SK-N-SH (cell line): ENCODE results near the gene DCP1B. TPM values are rescaled to one million over a fixed set of nuclear protein-coding genes. Genes with fewer than 3 reads are reported as not detected.

Experiments used
- CTCF ChIA-PET: fragments of 300-600, 350-600 bp; formaldehyde crosslinking; extraction: SDS; loops from one replicate; lab custom pipeline; 2021; lab: Yijun Ruan, JAX
- POLR2A ChIA-PET: fragments of 350-600 bp; sonication (Branson Sonifier 250); formaldehyde crosslinking; extraction: SDS; loops from one replicate; lab custom pipeline; 2020; ENCODE audit warnings: antibody characterized with exemption, inconsistent platforms; lab: Yijun Ruan, JAX
- DNase-seq: peaks from one replicate; pipeline ENCODE4 v3.0.0; 2012
- H2AFZ ChIP-seq: fragments of 200-600 bp; sonication (generic); 2 replicates; pipeline ENCODE4 v1.8.1; 2016; ENCODE audit warnings: antibody characterized with exemption, mild to moderate bottlenecking, low read depth
- H3F3A ChIP-seq: fragments of 200-600 bp; sonication (generic); replicated peaks from 2 replicates; pipeline ENCODE3; 2016; ENCODE audit warnings: antibody characterized with exemption, mild to moderate bottlenecking; ENCODE audit not compliant: insufficient read depth
- H3K27ac ChIP-seq, 2 experiments: fragments of 200-500 bp in 1 of 2; fragments of 200-600 bp in 1 of 2; sonication (Bioruptor generic) in 1 of 2; sonication (generic), shearing (Covaris generic) in 1 of 2; 2 replicates each; pipeline versions ENCODE4 v1.5.1 to v1.6.1; 2014 to 2016; ENCODE audit warnings: low read depth in 2 of 2, inconsistent platforms in 1 of 2, low read length in 1 of 2, mild to moderate bottlenecking in 1 of 2, mixed read lengths in 1 of 2
- H3K27me3 ChIP-seq: fragments of 200-600 bp; sonication (generic), shearing (Covaris generic); 2 replicates; pipeline ENCODE4 v1.6.1; 2016; ENCODE audit warnings: mixed run types; ENCODE audit not compliant: insufficient read depth
- H3K36me3 ChIP-seq, 2 experiments: fragments of 200-500 bp in 1 of 2; fragments of 200-600 bp in 1 of 2; sonication (Bioruptor generic) in 1 of 2; sonication (generic) in 1 of 2; replicated peaks in 1 of 2; 2 replicates each; pipeline versions ENCODE3 to v1.5.1; 2014 to 2016; ENCODE audit warnings: low read length in 1 of 2, mild to moderate bottlenecking in 1 of 2; ENCODE audit not compliant: insufficient read depth in 2 of 2, control insufficient read depth in 1 of 2
- H3K4me1 ChIP-seq, 2 experiments: fragments of 200-500 bp in 1 of 2; fragments of 200-600 bp in 1 of 2; sonication (Bioruptor generic) in 1 of 2; sonication (generic), shearing (Covaris generic) in 1 of 2; 2 replicates each; pipeline versions ENCODE4 v1.5.1 to v1.6.1; 2014 to 2016; ENCODE audit warnings: low read depth in 1 of 2, low read length in 1 of 2, mixed run types in 1 of 2; ENCODE audit not compliant: insufficient read depth in 2 of 2, control insufficient read depth in 1 of 2
- H3K4me2 ChIP-seq: fragments of 200-600 bp; sonication (generic), shearing (Covaris generic); 2 replicates; pipeline ENCODE4 v1.6.1; 2017; ENCODE audit warnings: mixed run types
- H3K4me3 ChIP-seq, 2 experiments: fragments of 200-500 bp in 1 of 2; fragments of 200-600 bp in 1 of 2; sonication (Bioruptor generic) in 1 of 2; sonication (generic), shearing (Covaris generic) in 1 of 2; 2 replicates each; pipeline versions ENCODE4 v1.5.1 to v1.8.1; 2014 to 2016; ENCODE audit warnings: low read depth in 2 of 2, inconsistent platforms in 1 of 2, low read length in 1 of 2, mild to moderate bottlenecking in 1 of 2, mixed read lengths in 1 of 2, moderate library complexity in 1 of 2
- H3K79me2 ChIP-seq: fragments of 200-600 bp; sonication (generic); 2 replicates; pipeline ENCODE4 v1.8.1; 2017; ENCODE audit warnings: mild to moderate bottlenecking; ENCODE audit not compliant: insufficient read depth
- H3K9ac ChIP-seq: fragments of 200-600 bp; sonication (generic); 2 replicates; pipeline ENCODE4 v1.6.1; 2017; ENCODE audit warnings: mixed run types
- H3K9me2 ChIP-seq: fragments of 200-600 bp; sonication (generic); 2 replicates; pipeline ENCODE4 v1.6.1; 2017; ENCODE audit warnings: mixed run types
- H3K9me3 ChIP-seq: fragments of 200-600 bp; sonication (generic); 2 replicates; pipeline ENCODE4 v1.6.1; 2017; ENCODE audit warnings: mixed run types, mild to moderate bottlenecking, moderate library complexity
- H4K20me1 ChIP-seq: fragments of 200-600 bp; sonication (generic); 2 replicates; pipeline ENCODE4 v1.6.1; 2017; ENCODE audit warnings: mild to moderate bottlenecking, mixed run types; ENCODE audit not compliant: insufficient read depth
- CTCF ChIP-seq: fragments of 200-600 bp; sonication (generic); IDR thresholded peaks from 2 replicates; pipeline ENCODE4 v1.6.1; 2017; ENCODE audit warnings: antibody characterized with exemption, mild to moderate bottlenecking, moderate library complexity
- EP300 ChIP-seq, 2 experiments: IDR thresholded peaks; 2 replicates each; pipeline versions ENCODE4 v1.4.0 to v1.6.1; 2012; ENCODE audit warnings: borderline replicate concordance in 1 of 2, low read depth in 1 of 2, low read length in 1 of 2
- FOSL2 ChIP-seq: IDR thresholded peaks from 2 replicates; pipeline ENCODE4 v1.4.0; 2012; ENCODE audit warnings: low read depth, mild to moderate bottlenecking, moderate library complexity, borderline replicate concordance
- FOXJ3 ChIP-seq: sonication (generic); formaldehyde crosslinking; IDR thresholded peaks from 2 replicates; pipeline ENCODE4 v1.5.1; 2020; ENCODE audit warnings: mild to moderate bottlenecking, missing genetic modification reagents
- FOXM1 ChIP-seq: IDR thresholded peaks from 2 replicates; pipeline ENCODE4 v1.4.0; 2012; ENCODE audit warnings: low read depth, mild to moderate bottlenecking
- GATA2 ChIP-seq: sonication (generic); formaldehyde crosslinking; IDR thresholded peaks from 2 replicates; pipeline ENCODE4 v1.5.0; 2020; ENCODE audit warnings: mild to moderate bottlenecking, missing genetic modification reagents
- IRF3 ChIP-seq: fragments of 150-350 bp; IDR thresholded peaks from 2 replicates; pipeline ENCODE4 v1.6.1; 2016; ENCODE audit warnings: mild to moderate bottlenecking, low read depth, low read length
- PBX3 ChIP-seq: IDR thresholded peaks from 2 replicates; pipeline ENCODE4; 2012
- RCOR1 ChIP-seq: fragments of 150-350 bp; IDR thresholded peaks from 2 replicates; pipeline ENCODE4 v1.6.1; 2017; ENCODE audit warnings: antibody characterized with exemption, low read length
- SMC3 ChIP-seq: IDR thresholded peaks from 2 replicates; pipeline ENCODE4 v1.6.1; 2012; ENCODE audit warnings: low read depth, low read length, improper control_type of control experiment
- TAF1 ChIP-seq: IDR thresholded peaks from 2 replicates; pipeline ENCODE4 v1.6.1; 2012; ENCODE audit warnings: low read depth, mild to moderate bottlenecking, low read length, moderate library complexity, borderline replicate concordance
- TCF12 ChIP-seq: IDR thresholded peaks from 2 replicates; pipeline ENCODE4 v1.4.0; 2012
- USF1 ChIP-seq: IDR thresholded peaks from 2 replicates; pipeline ENCODE4 v1.4.0; 2012; ENCODE audit warnings: low read depth, borderline replicate concordance
- USF2 ChIP-seq: fragments of 150-350 bp; IDR thresholded peaks from 2 replicates; pipeline ENCODE4 v1.6.1; 2017; ENCODE audit warnings: antibody characterized with exemption, low read length, low read depth, borderline replicate concordance
- YY1 ChIP-seq: IDR thresholded peaks from 2 replicates; pipeline ENCODE4 v1.4.0; 2012; ENCODE audit warnings: low read depth, mild to moderate bottlenecking
- ZBTB33 ChIP-seq: IDR thresholded peaks from 2 replicates; pipeline ENCODE4 v1.4.0; 2012; ENCODE audit warnings: low read depth, borderline replicate concordance
- WGBS: methylation state at CpG from one replicate; pipeline ENCODE4 v1.1.6; 2017; ENCODE audit warnings: low lambda C conversion rate; 5-methylcytosine and 5-hydroxymethylcytosine counted together
- polyA plus RNA-seq, 3 experiments: library from polyadenylated mRNA; depleted of rRNA; stranded (reverse); fragments of >200 nt; gene quantifications; 2 replicates each; pipeline ENCODE4 v1.2.3, GENCODE V29; 2012

Gene DCP1B
- polyA plus RNA-seq, 1 of the 3 experiments (the other 2 are of a cell fraction), result 18.8 TPM

- TF ChIP-seq PBX3 (no peak), FOSL2 (no peak), IRF3 (no peak), SMC3 (no peak)
These were observed 39.9 kb upstream of the DCP1B start (continued) for GRCh38 chr12:2044165-2044564.

- Histone ChIP-seq H3K27ac (no peak overlapping the region), H3K4me3 (no peak overlapping the region), H3K36me3 (no peaks in the 10 kb centered on the region), H2AFZ (no peak overlapping the region), H3K4me2 (no peak overlapping the region), H3K9ac (no peak overlapping the region), H3F3A (no peaks in the 10 kb centered on the region), H3K79me2 (no peaks in the 10 kb centered on the region), H3K27me3 (peaks cover 5% of the 10 kb centered on the region; the same call in 1 of the 2 replicates), H4K20me1 (no peaks in the 10 kb centered on the region), H3K9me2 (no peaks in the 10 kb centered on the region), H3K4me1 (no peaks in the 10 kb centered on the region), H3K9me3 (no peaks in the 10 kb centered on the region)
- TF ChIP-seq YY1, result no peak
- TF ChIP-seq ZBTB33, result no peak
- no peak for TF ChIP-seq FOXJ3
- no peak for TF ChIP-seq TAF1
- no peak for TF ChIP-seq RCOR1
- no peak for TF ChIP-seq IRF3
- no peak for TF ChIP-seq GATA2
- TF ChIP-seq TCF12, result no peak
- no peak for TF ChIP-seq USF1
- no peak for TF ChIP-seq CTCF
- no peak for TF ChIP-seq FOXM1
- no peak for TF ChIP-seq USF2
- no peak for TF ChIP-seq EP300 (IDR thresholded peaks at IDR 0.05; ENCODE audit: borderline replicate concordance in 1 of 2, low read depth in 1 of 2, low read length in 1 of 2)
- POLR2A ChIA-PET, result no interaction called here
- 82% methylated on average over 2 of the region's 2 CpGs for WGBS
- DNase-seq, result no peak
- CTCF ChIA-PET, result interaction anchor here (1.9 kb wide), 1 partner anchor 9 kb away, joined by 11 read pairs; no protein-coding TSS in a partner anchor
These were observed 38.8 kb upstream of the DCP1B start for GRCh38 chr12:2043054-2043453.
